K562 (cell line): ENCODE results near the gene GNS. TPM values are rescaled to one million over a fixed set of nuclear protein-coding genes. Genes with fewer than 3 reads are reported as not detected.

ENCODE experiments used
- ATAC-seq: fragments of 200-7000 bp; cut with Tn5 transposase; 3 replicates; pipeline ENCODE4 v1.9.1; 2020; ENCODE audit warnings: moderate library complexity
- BruUV-seq: library from RNA; stranded (reverse); fragments of 400-500 nt; replicated peaks from 2 replicates; lab custom pipeline; 2021; lab: Mats Ljungman, UMichigan
- CTCF ChIA-PET: fragments of 300-600 bp; formaldehyde crosslinking; extraction: SDS; loops from one replicate; lab custom pipeline; 2021; ENCODE audit warnings: low intra/inter-chr PET ratio; lab: Yijun Ruan, JAX
- POLR2A ChIA-PET: fragments of 300-600, 350-650 bp; sonication (Branson Sonifier 250); formaldehyde crosslinking; extraction: SDS; loops from one replicate; lab custom pipeline; 2021; ENCODE audit warnings: antibody characterized with exemption, inconsistent platforms; lab: Yijun Ruan, JAX
- DNase-seq, 4 experiments: peaks; one replicate each; pipeline versions ENCODE4 v3.0.0 to v3.0.0-alpha.2; 2011 to 2018; ENCODE audit warnings: low spot score in 3 of 4, mixed read lengths in 3 of 4; ENCODE audit errors: extremely low read depth in 1 of 4
- FAIRE-seq: peaks from 2 replicates; lab custom pipeline; 2011; peaks lifted over from hg19 to GRCh38; lab: Jason Lieb, UNC
- H2AFZ ChIP-seq: 2 replicates; pipeline ENCODE4 v1.6.0; 2011; ENCODE audit warnings: low read depth, low read length, control low read depth, inconsistent platforms
- H3K27ac ChIP-seq: fragments of 200-600 bp; 3 replicates; pipeline ENCODE4 v1.8.0; 2011; ENCODE audit warnings: low read depth, mild to moderate bottlenecking, control low read depth, inconsistent platforms, low read length, moderate library complexity, mixed read lengths; ENCODE audit errors: extremely low read depth
- H3K27me3 ChIP-seq, 2 experiments: fragments of 300-600 bp in 1 of 2; 2 replicates in 1 of 2; 3 replicates in 1 of 2; pipeline versions ENCODE4 v1.6.0 to v1.8.0; 2011; ENCODE audit warnings: inconsistent platforms in 2 of 2, low read length in 2 of 2, mild to moderate bottlenecking in 1 of 2, mixed read lengths in 1 of 2, moderate library complexity in 1 of 2; ENCODE audit not compliant: control insufficient read depth in 2 of 2, insufficient read depth in 2 of 2
- H3K36me3 ChIP-seq: fragments of 300-600 bp; 3 replicates; pipeline ENCODE4 v1.8.0; 2011; ENCODE audit warnings: mild to moderate bottlenecking, low read length, inconsistent platforms; ENCODE audit not compliant: control insufficient read depth, insufficient read depth
- H3K4me1 ChIP-seq, 2 experiments: fragments of 200-600 bp in 1 of 2; replicated peaks in 1 of 2; 2 replicates in 1 of 2; 3 replicates in 1 of 2; pipeline versions ENCODE4 v1.5.1 to v1.8.0; 2011; ENCODE audit warnings: inconsistent platforms in 2 of 2, low read length in 2 of 2, mild to moderate bottlenecking in 1 of 2, mixed read lengths in 1 of 2, moderate library complexity in 1 of 2; ENCODE audit not compliant: control insufficient read depth in 2 of 2, insufficient read depth in 2 of 2
- H3K4me2 ChIP-seq: 2 replicates; pipeline ENCODE4 v1.6.1; 2011; ENCODE audit warnings: low read length, control low read depth, inconsistent platforms, mixed read lengths; ENCODE audit not compliant: insufficient read depth
- H3K4me3 ChIP-seq: fragments of 200-600 bp; sonication (generic), shearing (Covaris generic); 2 replicates; pipeline ENCODE4 v1.5.1; 2016; ENCODE audit warnings: control low read depth, inconsistent platforms
- H3K79me2 ChIP-seq: fragments of 200-600 bp; 3 replicates; pipeline ENCODE4 v1.8.0; 2011; ENCODE audit warnings: low read length, inconsistent platforms; ENCODE audit not compliant: control insufficient read depth, insufficient read depth
- H3K9ac ChIP-seq, 2 experiments: 2 replicates each; pipeline versions ENCODE4 v1.6.0 to v1.6.1; 2011; ENCODE audit warnings: low read depth in 2 of 2, low read length in 2 of 2, control low read depth in 1 of 2, inconsistent platforms in 1 of 2, mild to moderate bottlenecking in 1 of 2, mixed read lengths in 1 of 2; ENCODE audit not compliant: insufficient read depth in 1 of 2
- H3K9me1 ChIP-seq: one replicate; pipeline ENCODE4 v1.6.0; 2011; ENCODE audit warnings: inconsistent platforms, mild to moderate bottlenecking, low read length, moderate library complexity; ENCODE audit not compliant: control insufficient read depth, insufficient read depth
- H3K9me3 ChIP-seq: replicated peaks from 2 replicates; pipeline ENCODE4 v1.5.1; 2011; ENCODE audit warnings: low read depth, low read length, inconsistent platforms; ENCODE audit not compliant: control insufficient read depth, insufficient read depth
- H4K20me1 ChIP-seq: replicated peaks from 2 replicates; pipeline ENCODE4 v1.6.1; 2011; ENCODE audit warnings: low read length, inconsistent platforms, mixed read lengths; ENCODE audit not compliant: control insufficient read depth, insufficient read depth
- ATF1 ChIP-seq, 2 experiments: fragments of 450-650 bp in 1 of 2; IDR thresholded peaks; 2 replicates each; pipeline ENCODE4 v1.6.1; 2016; ENCODE audit warnings: missing compliant biosample characterization in 1 of 2, missing genetic modification characterization in 1 of 2
- CBFA2T2 ChIP-seq: fragments of 450-650 bp; conservative IDR thresholded peaks from 2 replicates; pipeline ENCODE4 v1.6.1; 2017; ENCODE audit warnings: mild to moderate bottlenecking
- EP400 ChIP-seq: fragments of 450-650 bp; IDR thresholded peaks from 2 replicates; pipeline ENCODE4 v1.6.1; 2017; ENCODE audit warnings: antibody characterized with exemption, mild to moderate bottlenecking, moderate library complexity
- FOSL1 ChIP-seq: fragments of 200-800 bp; sonication (Bioruptor generic); conservative IDR thresholded peaks from 2 replicates; pipeline ENCODE4 v1.6.1; 2016; ENCODE audit warnings: missing genetic modification characterization, missing compliant biosample characterization
- HDGF ChIP-seq: fragments of 450-650 bp; IDR thresholded peaks from 2 replicates; pipeline ENCODE4 v1.6.1; 2016
- NCOA1 ChIP-seq: fragments of 450-650 bp; IDR thresholded peaks from 2 replicates; pipeline ENCODE4 v1.6.1; 2016; ENCODE audit warnings: low read depth
- PURB ChIP-seq: sonication (generic); formaldehyde crosslinking; IDR thresholded peaks from 2 replicates; pipeline ENCODE4 v1.9.0; 2021; ENCODE audit warnings: low read depth, mild to moderate bottlenecking, missing genetic modification reagents
- RBFOX2 ChIP-seq: fragments of 200-400 bp; formaldehyde crosslinking; IDR thresholded peaks from 2 replicates; pipeline ENCODE4 v1.6.1; 2017; ENCODE audit warnings: low read depth, mild to moderate bottlenecking, low read length, moderate library complexity
- ZHX1 ChIP-seq: fragments of 150-350 bp; conservative IDR thresholded peaks from 2 replicates; pipeline ENCODE4 v1.6.1; 2014; ENCODE audit warnings: low read length
- ZNF280B ChIP-seq: fragments of 250-450 bp; sonication (Bioruptor Pico); IDR thresholded peaks from 2 replicates; pipeline ENCODE4 v1.5.1; 2021; ENCODE audit warnings: mild to moderate bottlenecking
- WGBS: fragments of 100-300 bp; shearing (Covaris generic); methylation state at CpG from one replicate; pipeline ENCODE4 v1.1.6; 2016; ENCODE audit warnings: low coverage, mixed read lengths; ENCODE audit not compliant: insufficient coverage; ENCODE audit errors: missing lambda C conversion rate; 5-methylcytosine and 5-hydroxymethylcytosine counted together
- in situ Hi-C: fragments of 300-500 bp; cut with MboI; formaldehyde crosslinking; loops from 4 replicates; pipeline ENCODE4 v1.15.0; 2018; ENCODE audit warnings: inconsistent platforms, mixed read lengths
- intact Hi-C: fragments of 100-400 bp; cut with micrococcal nuclease; formaldehyde crosslinking; loops from 2 replicates; pipeline ENCODE4 v1.14.2; 2022
- polyA plus RNA-seq, 8 experiments: library from polyadenylated mRNA; depleted of rRNA in 4 of 8; stranded (reverse) in 5 of 8; unstranded in 3 of 8; fragments of >200 nt; fragmentation: Nextera tagmentation in 2 of 8; fragmentation: Illumina TruSeq in 1 of 8; extraction: Ambion mirVana in 2 of 8; extraction: Trizol in 1 of 8; gene quantifications; 2 replicates each; pipeline versions ENCODE4 v1.2.1 to v1.2.3, GENCODE V29; 2011 to 2014; ENCODE audit warnings: inconsistent platforms in 1 of 8, missing spikeins in 1 of 8
- total RNA-seq, 7 experiments: library from RNA; depleted of rRNA in 6 of 7; stranded (reverse); fragments of >200 nt in 6 of 7; fragmentation: Illumina TruSeq in 2 of 7; extraction: Trizol in 2 of 7; gene quantifications; 2 replicates each; pipeline versions ENCODE4 v1.2.1 to v1.2.3, GENCODE V29; 2011 to 2021; ENCODE audit warnings: low replicate concordance in 1 of 7

The GNS gene
- total and polyA plus RNA-seq, 9 of the 15 experiments (the other 6 are each of a cell fraction or from before 2014, with no cell fraction given): 4.6 to 30.3 (median 18.9) TPM

GRCh38 chr12:64797156-64797555 lies 38.0 kb upstream of the GNS start:
- ATAC-seq (no peak), FAIRE-seq (no peak), DNase-seq (no peak)
- Histone ChIP-seq H3K27me3 (peaks cover 5 to 13% of the 10 kb centered on the region in 2 experiments; a peak in 3 of 5 replicates), H3K4me2 (no peak overlapping the region), H3K79me2 (no peaks in the 10 kb centered on the region), H3K27ac (no peak overlapping the region), H3K9ac (no peak overlapping the region), H3K9me1 (no peaks in the 10 kb centered on the region), H3K4me1 (no peaks in the 10 kb centered on the region), H3K9me3 (no peaks in the 10 kb centered on the region), H3K4me3 (no peak overlapping the region), H3K36me3 (no peaks in the 10 kb centered on the region), H4K20me1 (no peaks in the 10 kb centered on the region), H2AFZ (no peak overlapping the region)
- ChIA-PET POLR2A (interaction anchor here (0.6 kb wide), 1 partner anchor 13 kb away, joined by 3 read pairs; no protein-coding TSS in a partner anchor), CTCF (interaction anchor here (0.6 to 1.3 kb wide), 2 partner anchors 29 to 486 kb away, joined by 3 read pairs; no protein-coding TSS in a partner anchor)
- intact Hi-C loops: loop anchor here (2.0 kb wide), 1 partner anchor 248 kb away; no protein-coding TSS in a partner anchor
- in situ Hi-C loops: loop anchor here (10.0 kb wide), 1 partner anchor 252 kb away; no protein-coding TSS in a partner anchor
- no TSS peak for BruUV-seq
- WGBS: 0% methylated on average over 1 of the region's 1 CpG
- no peak for TF ChIP-seq FOSL1 (tag)
- no peak for TF ChIP-seq ZNF280B (CRISPR knock-in tag)
- TF ChIP-seq PURB: no peak
- TF ChIP-seq RBFOX2: no peak
- TF ChIP-seq ATF1 (CRISPR knock-in tag; IDR thresholded peaks at IDR 0.05): no peak
- no peak for TF ChIP-seq ATF1 (tag; IDR thresholded peaks at IDR 0.05)
- TF ChIP-seq EP400: no peak
- TF ChIP-seq CBFA2T2: no peak
- TF ChIP-seq ZHX1: no peak
- TF ChIP-seq HDGF: no peak
- TF ChIP-seq NCOA1: no peak
